HepG2 (cell line): ENCODE results near the gene RABGEF1. TPM values are rescaled to one million over a fixed set of nuclear protein-coding genes. Genes with fewer than 3 reads are reported as not detected.

Experiments used
- ATRX ChIP-seq: sonication (generic); formaldehyde crosslinking; IDR thresholded peaks from 2 replicates; pipeline ENCODE4 v1.4.0; 2020; ENCODE audit warnings: missing genetic modification reagents, borderline replicate concordance
- CREB3 ChIP-seq: sonication (generic); formaldehyde crosslinking; IDR thresholded peaks from 2 replicates; pipeline ENCODE4 v1.5.0; 2020; ENCODE audit warnings: missing genetic modification reagents
- EP300 ChIP-seq, 3 experiments: sonication (generic) in 1 of 3; formaldehyde crosslinking in 1 of 3; IDR thresholded peaks; 2 replicates each; pipeline versions ENCODE4 v1.5.1 to v1.6.1; 2011 to 2020; ENCODE audit warnings: low read depth in 2 of 3, low read length in 2 of 3, borderline replicate concordance in 1 of 3, improper control_type of control experiment in 1 of 3, mild to moderate bottlenecking in 1 of 3, missing genetic modification reagents in 1 of 3, moderate library complexity in 1 of 3
- MAZ ChIP-seq, 2 experiments: sonication (generic) in 1 of 2; formaldehyde crosslinking in 1 of 2; IDR thresholded peaks; 2 replicates each; pipeline versions ENCODE4 v1.5.0 to v1.6.1; 2012 to 2020; ENCODE audit warnings: low read depth in 2 of 2, mild to moderate bottlenecking in 2 of 2, borderline replicate concordance in 1 of 2, improper control_type of control experiment in 1 of 2, low read length in 1 of 2, missing genetic modification reagents in 1 of 2, moderate library complexity in 1 of 2
- MTERF4 ChIP-seq: sonication (generic); formaldehyde crosslinking; IDR thresholded peaks from 2 replicates; pipeline ENCODE4 v1.8.0; 2023; ENCODE audit warnings: mild to moderate bottlenecking, missing genetic modification reagents
- SUZ12 ChIP-seq: fragments of 150-350 bp; IDR thresholded peaks from 2 replicates; pipeline ENCODE4 v1.6.1; 2014; ENCODE audit warnings: low read depth, low read length
- THAP11 ChIP-seq: IDR thresholded peaks from 2 replicates; pipeline ENCODE4 v1.6.1; 2016; ENCODE audit warnings: missing biosample characterization, missing genetic modification reagents
- ZBTB2 ChIP-seq: sonication (generic); formaldehyde crosslinking; IDR thresholded peaks from 2 replicates; pipeline ENCODE4 v1.8.0; 2022; ENCODE audit warnings: low read depth, missing genetic modification reagents
- ZKSCAN5 ChIP-seq: sonication (generic); formaldehyde crosslinking; IDR thresholded peaks from 2 replicates; pipeline ENCODE4 v1.5.1; 2020; ENCODE audit warnings: mild to moderate bottlenecking, missing genetic modification reagents
- ZNF264 ChIP-seq: sonication (generic); formaldehyde crosslinking; IDR thresholded peaks from 2 replicates; pipeline ENCODE4 v1.4.0; 2020; ENCODE audit warnings: missing genetic modification reagents
- ZNF383 ChIP-seq: sonication (generic); formaldehyde crosslinking; IDR thresholded peaks from 2 replicates; pipeline ENCODE4 v1.4.0; 2020; ENCODE audit warnings: missing genetic modification reagents, mild to moderate bottlenecking, borderline replicate concordance
- polyA plus RNA-seq, 8 experiments: library from polyadenylated mRNA; depleted of rRNA in 3 of 8; stranded (reverse) in 7 of 8; unstranded in 1 of 8; fragments of >200 nt; fragmentation: Illumina TruSeq in 4 of 8; extraction: Trizol in 4 of 8; gene quantifications; 2 replicates each; pipeline versions ENCODE4 v1.2.1 to v1.2.3, GENCODE V29; 2011 to 2016; ENCODE audit warnings: low read depth in 4 of 8, missing spikeins in 1 of 8, mixed read lengths in 1 of 8; ENCODE audit not compliant: insufficient read depth in 1 of 8
- total RNA-seq, 5 experiments: library from RNA; depleted of rRNA; stranded (reverse); fragments of >200 nt; fragmentation: Illumina TruSeq; extraction: Trizol; gene quantifications; 2 replicates each; pipeline ENCODE4 v1.2.3, GENCODE V29; 2016; ENCODE audit warnings: low read depth in 1 of 5
- TF ChIP-seq, protein P1 (sequence below): sonication (generic); formaldehyde crosslinking; conservative IDR thresholded peaks from 2 replicates; pipeline ENCODE4 v1.4.0; 2020; ENCODE audit warnings: missing genetic modification reagents
- TF ChIP-seq, protein P2 (sequence below): IDR thresholded peaks from 2 replicates; pipeline ENCODE4 v1.6.1; 2016; ENCODE audit warnings: missing compliant biosample characterization, missing genetic modification reagents, borderline replicate concordance

The RABGEF1 gene
- total and polyA plus RNA-seq, 2 of the 13 experiments (the other 11 are each of a cell fraction or from before 2014, with no cell fraction given): 22.7 to 35.3 TPM

- TF ChIP-seq MTERF4 (CRISPR knock-in tag) (0 out of 2 replicates have a peak, but pooled peaks have one; percentile 20), ZBTB2 (CRISPR knock-in tag) (no peak), CREB3 (CRISPR knock-in tag) (0 out of 2 replicates have a peak, but pooled peaks have one; percentile 20), SUZ12 (no peak), ATRX (CRISPR knock-in tag) (no peak), ZNF264 (CRISPR knock-in tag) (no peak), MAZ (IDR thresholded peaks at IDR 0.05; ENCODE audit: borderline replicate concordance, low read depth, low read length) (peak; percentile 83), MAZ (CRISPR knock-in tag; IDR thresholded peaks at IDR 0.05; ENCODE audit: low read depth) (peak; percentile 75; the same call in 1 of the 2 replicates), ZKSCAN5 (no peak), EP300 (IDR thresholded peaks at IDR 0.05; ENCODE audit: low read depth in 2 of 2, low read length in 2 of 2) (no peak), EP300 (CRISPR knock-in tag; IDR thresholded peaks at IDR 0.05; ENCODE audit: borderline replicate concordance) (no peak), THAP11 (peak; percentile 91), ZNF383 (CRISPR knock-in tag) (peak; percentile 55; the same call in 1 of the 2 replicates)
- TF ChIP-seq, protein P1, sequence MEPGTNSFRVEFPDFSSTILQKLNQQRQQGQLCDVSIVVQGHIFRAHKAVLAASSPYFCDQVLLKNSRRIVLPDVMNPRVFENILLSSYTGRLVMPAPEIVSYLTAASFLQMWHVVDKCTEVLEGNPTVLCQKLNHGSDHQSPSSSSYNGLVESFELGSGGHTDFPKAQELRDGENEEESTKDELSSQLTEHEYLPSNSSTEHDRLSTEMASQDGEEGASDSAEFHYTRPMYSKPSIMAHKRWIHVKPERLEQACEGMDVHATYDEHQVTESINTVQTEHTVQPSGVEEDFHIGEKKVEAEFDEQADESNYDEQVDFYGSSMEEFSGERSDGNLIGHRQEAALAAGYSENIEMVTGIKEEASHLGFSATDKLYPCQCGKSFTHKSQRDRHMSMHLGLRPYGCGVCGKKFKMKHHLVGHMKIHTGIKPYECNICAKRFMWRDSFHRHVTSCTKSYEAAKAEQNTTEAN (CRISPR knock-in tag): no peak
- TF ChIP-seq, protein P2, sequence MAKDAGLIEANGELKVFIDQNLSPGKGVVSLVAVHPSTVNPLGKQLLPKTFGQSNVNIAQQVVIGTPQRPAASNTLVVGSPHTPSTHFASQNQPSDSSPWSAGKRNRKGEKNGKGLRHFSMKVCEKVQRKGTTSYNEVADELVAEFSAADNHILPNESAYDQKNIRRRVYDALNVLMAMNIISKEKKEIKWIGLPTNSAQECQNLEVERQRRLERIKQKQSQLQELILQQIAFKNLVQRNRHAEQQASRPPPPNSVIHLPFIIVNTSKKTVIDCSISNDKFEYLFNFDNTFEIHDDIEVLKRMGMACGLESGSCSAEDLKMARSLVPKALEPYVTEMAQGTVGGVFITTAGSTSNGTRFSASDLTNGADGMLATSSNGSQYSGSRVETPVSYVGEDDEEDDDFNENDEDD (CRISPR knock-in tag): peak; percentile 60; the same call in 1 of the 2 replicates
These were observed at the start of gene RABGEF1 (continued) for GRCh38 chr7:66740302-66740979.
